ENCODE measurements around the gene ARHGAP22.
"Not testable (repeated sequence)": the region's sequence is repeated elsewhere in the genome, so short reads cannot be mapped to it uniquely, and the experiment has no call there.

The ARHGAP22 gene

GRCh38 chr10:48440771-48441170, 164.1 kb downstream of the ARHGAP22 start:
- Histone ChIP-seq H3K4me3 (ENCODE audit: low read depth in 1 of 5, low read length in 5 of 5) (no peak overlapping the region), H3K9me3 (ENCODE audit: control insufficient read depth in 5 of 5, low read length in 5 of 5) (no peaks in the 10 kb centered on the region), H3K27ac (ENCODE audit: low read depth, low read length) (peak overlapping the region; percentile 48), H3K9ac (ENCODE audit: low read length in 5 of 5) (no peak overlapping the region), H3K4me1 (ENCODE audit: control insufficient read depth in 5 of 5, insufficient read depth in 5 of 5, low read length in 5 of 5) (peaks cover 6 to 19% (median 13%) of the 10 kb centered on the region in 5 donors), H3K27me3 (ENCODE audit: control insufficient read depth in 5 of 5, insufficient read depth in 4 of 5, low read length in 5 of 5) (no peaks in the 10 kb centered on the region), H3K36me3 (ENCODE audit: control insufficient read depth in 5 of 5, insufficient read depth in 5 of 5, low read length in 5 of 5) (peaks cover 6 to 17% (median 10%) of the 10 kb centered on the region in 5 donors)

DNA sequence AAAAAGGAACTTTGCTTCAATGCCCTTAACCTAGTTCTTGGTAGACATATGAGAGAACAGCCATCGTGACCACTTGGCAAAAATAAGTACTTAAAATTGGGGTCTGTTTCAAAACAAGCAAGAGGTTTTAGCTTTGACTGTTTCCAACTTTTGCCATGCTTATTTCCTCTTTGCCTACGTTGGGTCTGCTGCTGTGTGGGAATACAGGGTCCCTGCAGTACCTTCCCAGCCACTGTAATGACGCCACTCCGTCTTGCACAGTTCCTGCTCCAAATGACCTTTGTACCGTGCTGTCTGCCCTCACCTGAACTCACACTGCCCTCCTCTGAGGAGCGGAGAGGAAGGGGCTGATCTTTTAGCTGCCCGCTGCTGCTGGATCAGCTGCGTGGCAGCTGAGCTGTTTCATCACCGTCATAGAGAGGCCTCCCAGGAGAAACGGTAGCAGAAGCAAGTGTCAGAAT, 165.3 kb downstream of the ARHGAP22 start:
- peak overlapping the region; percentile 48 for H3K27ac ChIP-seq (ENCODE audit: low read depth, low read length)
- peak overlapping the region in 1 of 5 donors; percentile 35 for H3K9ac ChIP-seq (ENCODE audit: low read length in 5 of 5)
- H3K9me3 ChIP-seq (ENCODE audit: control insufficient read depth in 5 of 5, low read length in 5 of 5) = no peaks in the 10 kb centered on the region
- H3K27me3 ChIP-seq (ENCODE audit: control insufficient read depth in 5 of 5, insufficient read depth in 4 of 5, low read length in 5 of 5) = no peaks in the 10 kb centered on the region
- H3K4me1 ChIP-seq (ENCODE audit: control insufficient read depth in 5 of 5, insufficient read depth in 5 of 5, low read length in 5 of 5) = peaks cover 6 to 19% (median 13%) of the 10 kb centered on the region in 5 donors
- H3K36me3 ChIP-seq (ENCODE audit: control insufficient read depth in 5 of 5, insufficient read depth in 5 of 5, low read length in 5 of 5) = peaks cover 9 to 18% (median 13%) of the 10 kb centered on the region in 5 donors
- peak overlapping the region; percentile 1 to 67 (median 45) for H3K4me3 ChIP-seq (ENCODE audit: low read depth in 1 of 5, low read length in 5 of 5)

DNA sequence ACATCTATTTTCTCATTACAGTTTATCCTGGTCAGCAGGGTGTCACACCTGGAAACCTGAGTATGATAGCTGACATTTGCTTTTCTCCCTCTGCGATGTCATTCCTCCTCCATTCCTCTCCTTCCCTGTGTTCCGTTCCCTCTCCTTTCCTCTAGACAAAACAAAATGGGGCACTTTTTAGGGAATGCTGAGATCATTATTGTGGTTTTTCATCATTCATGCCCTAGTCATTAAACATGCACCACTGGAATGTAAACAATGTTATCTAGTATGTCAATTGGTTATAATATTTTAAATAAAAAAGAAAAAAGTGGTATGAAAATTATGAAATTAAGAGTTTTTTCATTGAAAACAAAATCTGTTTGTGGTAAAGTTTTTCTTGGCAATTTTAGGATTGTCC, 165.8 kb downstream of the ARHGAP22 start:
- Histone ChIP-seq H3K9me3 (ENCODE audit: control insufficient read depth in 5 of 5, low read length in 5 of 5) (no peaks in the 10 kb centered on the region), H3K9ac (ENCODE audit: low read length in 5 of 5) (no peak overlapping the region), H3K36me3 (ENCODE audit: control insufficient read depth in 5 of 5, insufficient read depth in 5 of 5, low read length in 5 of 5) (peaks cover 9 to 20% (median 13%) of the 10 kb centered on the region in 5 donors), H3K4me3 (ENCODE audit: low read depth in 1 of 5, low read length in 5 of 5) (no peak overlapping the region), H3K27ac (ENCODE audit: low read depth, low read length) (peak overlapping the region; percentile 48), H3K4me1 (ENCODE audit: control insufficient read depth in 5 of 5, insufficient read depth in 5 of 5, low read length in 5 of 5) (peaks cover 3 to 19% (median 13%) of the 10 kb centered on the region in 5 donors), H3K27me3 (ENCODE audit: control insufficient read depth in 5 of 5, insufficient read depth in 4 of 5, low read length in 5 of 5) (no peaks in the 10 kb centered on the region)

GRCh38 chr10:48437546-48437945, 167.3 kb downstream of the ARHGAP22 start:
- H3K27me3 ChIP-seq (ENCODE audit: control insufficient read depth in 5 of 5, insufficient read depth in 4 of 5, low read length in 5 of 5) = no peaks in the 10 kb centered on the region
- no peak overlapping the region for H3K9ac ChIP-seq (ENCODE audit: low read length in 5 of 5)
- peaks cover 3 to 19% (median 13%) of the 10 kb centered on the region in 5 donors for H3K4me1 ChIP-seq (ENCODE audit: control insufficient read depth in 5 of 5, insufficient read depth in 5 of 5, low read length in 5 of 5)
- no peak overlapping the region for H3K27ac ChIP-seq (ENCODE audit: low read depth, low read length)
- no peak overlapping the region for H3K4me3 ChIP-seq (ENCODE audit: low read depth in 1 of 5, low read length in 5 of 5)
- H3K36me3 ChIP-seq (ENCODE audit: control insufficient read depth in 5 of 5, insufficient read depth in 5 of 5, low read length in 5 of 5) = peaks cover 9 to 21% (median 13%) of the 10 kb centered on the region in 5 donors
- H3K9me3 ChIP-seq (ENCODE audit: control insufficient read depth in 5 of 5, low read length in 5 of 5) = no peaks in the 10 kb centered on the region

- H3K4me3 ChIP-seq (ENCODE audit: low read depth in 1 of 5, low read length in 5 of 5) = no peak overlapping the region
- no peak overlapping the region for H3K27ac ChIP-seq (ENCODE audit: low read depth, low read length)
- H3K9ac ChIP-seq (ENCODE audit: low read length in 5 of 5) = no peak overlapping the region
- H3K36me3 ChIP-seq (ENCODE audit: control insufficient read depth in 5 of 5, insufficient read depth in 5 of 5, low read length in 5 of 5) = peaks cover 7 to 41% (median 11%) of the 10 kb centered on the region in 5 donors
- H3K4me1 ChIP-seq (ENCODE audit: control insufficient read depth in 5 of 5, insufficient read depth in 5 of 5, low read length in 5 of 5) = no peaks in the 10 kb centered on the region
- no peaks in the 10 kb centered on the region for H3K9me3 ChIP-seq (ENCODE audit: control insufficient read depth in 5 of 5, low read length in 5 of 5)
- no peaks in the 10 kb centered on the region for H3K27me3 ChIP-seq (ENCODE audit: control insufficient read depth in 5 of 5, insufficient read depth in 4 of 5, low read length in 5 of 5)
These were observed 173.0 kb downstream of the ARHGAP22 start for GRCh38 chr10:48431871-48432270.

DNA sequence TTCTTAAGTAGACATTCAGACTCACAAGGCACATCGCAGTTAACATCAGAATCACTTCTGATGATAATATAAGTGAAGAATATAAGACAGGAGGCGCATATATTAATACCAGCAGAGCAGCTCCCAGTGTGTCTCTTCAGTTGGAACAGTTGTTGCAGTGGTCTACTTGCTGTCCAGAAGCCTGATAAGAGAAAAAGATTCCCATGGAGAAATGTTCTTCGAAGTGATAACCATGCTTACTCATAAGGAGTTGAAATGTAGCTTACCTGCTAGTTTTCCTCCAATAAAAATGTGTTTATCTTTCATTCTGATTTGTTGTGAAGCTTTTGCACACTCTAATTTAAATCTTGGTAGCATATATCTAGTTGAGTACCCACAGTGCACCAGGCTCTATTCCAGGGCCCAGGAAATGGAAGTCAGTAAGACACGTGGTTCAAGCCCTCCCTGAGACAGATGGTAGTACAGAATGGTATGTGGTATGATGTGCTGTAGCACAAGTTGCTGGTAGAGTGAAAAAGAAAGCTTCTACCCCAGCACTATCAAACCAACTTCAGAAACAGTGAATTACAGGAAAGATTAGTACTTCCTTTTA, 174.4 kb downstream of the ARHGAP22 start:
- no peaks in the 10 kb centered on the region for H3K4me1 ChIP-seq (ENCODE audit: control insufficient read depth in 5 of 5, insufficient read depth in 5 of 5, low read length in 5 of 5)
- H3K9me3 ChIP-seq (ENCODE audit: control insufficient read depth in 5 of 5, low read length in 5 of 5) = no peaks in the 10 kb centered on the region
- no peak overlapping the region for H3K27ac ChIP-seq (ENCODE audit: low read depth, low read length)
- no peaks in the 10 kb centered on the region for H3K27me3 ChIP-seq (ENCODE audit: control insufficient read depth in 5 of 5, insufficient read depth in 4 of 5, low read length in 5 of 5)
- H3K4me3 ChIP-seq (ENCODE audit: low read depth in 1 of 5, low read length in 5 of 5) = no peak overlapping the region
- H3K9ac ChIP-seq (ENCODE audit: low read length in 5 of 5) = no peak overlapping the region
- H3K36me3 ChIP-seq (ENCODE audit: control insufficient read depth in 5 of 5, insufficient read depth in 5 of 5, low read length in 5 of 5) = peaks cover 2 to 42% (median 13%) of the 10 kb centered on the region in 5 donors

DNA sequence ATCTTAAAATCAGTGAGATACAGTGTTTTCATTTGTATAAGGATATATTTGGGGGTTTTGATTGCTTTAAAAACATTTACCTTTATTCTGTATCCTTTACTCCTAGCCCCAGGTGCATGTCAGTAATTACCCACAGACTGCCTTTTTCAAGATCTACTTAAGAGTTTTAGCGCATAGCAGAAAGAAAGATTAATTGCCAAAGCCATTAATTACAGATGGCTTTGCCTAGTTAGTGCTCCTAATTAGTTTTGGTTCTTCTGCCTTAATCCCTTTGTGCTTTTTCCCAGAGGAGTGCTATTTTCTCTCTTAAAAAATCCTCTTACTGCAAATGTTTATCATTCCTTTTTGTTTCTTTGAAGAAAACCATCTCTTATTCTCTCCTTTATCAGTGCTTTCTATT, 175.6 kb downstream of the ARHGAP22 start:
- H3K27me3 ChIP-seq (ENCODE audit: control insufficient read depth in 5 of 5, insufficient read depth in 4 of 5, low read length in 5 of 5) = no peaks in the 10 kb centered on the region
- no peak overlapping the region for H3K9ac ChIP-seq (ENCODE audit: low read length in 5 of 5)
- H3K36me3 ChIP-seq (ENCODE audit: control insufficient read depth in 5 of 5, insufficient read depth in 5 of 5, low read length in 5 of 5) = peaks cover 0 to 39% (median 6%) of the 10 kb centered on the region in 5 donors
- H3K27ac ChIP-seq (ENCODE audit: low read depth, low read length) = no peak overlapping the region
- no peak overlapping the region for H3K4me3 ChIP-seq (ENCODE audit: low read depth in 1 of 5, low read length in 5 of 5)
- H3K4me1 ChIP-seq (ENCODE audit: control insufficient read depth in 5 of 5, insufficient read depth in 5 of 5, low read length in 5 of 5) = no peaks in the 10 kb centered on the region
- H3K9me3 ChIP-seq (ENCODE audit: control insufficient read depth in 5 of 5, low read length in 5 of 5) = no peaks in the 10 kb centered on the region

- Histone ChIP-seq H3K4me3 (ENCODE audit: low read depth in 1 of 5, low read length in 5 of 5) (no peak overlapping the region), H3K9ac (ENCODE audit: low read length in 5 of 5) (no peak overlapping the region), H3K9me3 (ENCODE audit: control insufficient read depth in 5 of 5, low read length in 5 of 5) (no peaks in the 10 kb centered on the region), H3K27ac (ENCODE audit: low read depth, low read length) (no peak overlapping the region), H3K4me1 (ENCODE audit: control insufficient read depth in 5 of 5, insufficient read depth in 5 of 5, low read length in 5 of 5) (peaks cover 0 to 2% (median 0%) of the 10 kb centered on the region in 5 donors), H3K27me3 (ENCODE audit: control insufficient read depth in 5 of 5, insufficient read depth in 4 of 5, low read length in 5 of 5) (no peaks in the 10 kb centered on the region), H3K36me3 (ENCODE audit: control insufficient read depth in 5 of 5, insufficient read depth in 5 of 5, low read length in 5 of 5) (peaks cover 0 to 39% (median 6%) of the 10 kb centered on the region in 5 donors)
These were observed 176.0 kb downstream of the ARHGAP22 start for GRCh38 chr10:48428896-48429295.

DNA sequence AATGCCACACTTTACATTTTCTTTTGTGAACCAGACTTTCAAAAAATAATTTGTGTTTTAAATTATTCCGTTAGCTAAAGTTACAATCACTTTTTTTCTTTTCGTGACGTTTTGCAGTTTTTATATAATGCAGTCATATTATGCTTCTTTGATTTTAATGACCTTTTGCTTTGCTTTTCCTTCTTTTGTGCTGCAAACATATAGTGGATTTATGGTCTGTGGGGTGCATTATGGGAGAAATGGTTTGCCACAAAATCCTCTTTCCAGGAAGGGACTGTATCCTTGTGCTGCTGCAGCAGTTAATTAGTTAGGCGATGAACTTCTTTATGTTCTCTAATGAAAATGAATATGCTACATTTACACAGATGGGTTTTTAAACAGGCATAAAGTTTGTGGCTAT, 181.0 kb downstream of the ARHGAP22 start:
- H3K9ac ChIP-seq (ENCODE audit: low read length in 5 of 5) = no peak overlapping the region
- no peak overlapping the region for H3K4me3 ChIP-seq (ENCODE audit: low read depth in 1 of 5, low read length in 5 of 5)
- no peaks in the 10 kb centered on the region for H3K27me3 ChIP-seq (ENCODE audit: control insufficient read depth in 5 of 5, insufficient read depth in 4 of 5, low read length in 5 of 5)
- no peaks in the 10 kb centered on the region for H3K9me3 ChIP-seq (ENCODE audit: control insufficient read depth in 5 of 5, low read length in 5 of 5)
- peaks cover 0 to 26% (median 6%) of the 10 kb centered on the region in 5 donors for H3K36me3 ChIP-seq (ENCODE audit: control insufficient read depth in 5 of 5, insufficient read depth in 5 of 5, low read length in 5 of 5)
- H3K27ac ChIP-seq (ENCODE audit: low read depth, low read length) = no peak overlapping the region
- H3K4me1 ChIP-seq (ENCODE audit: control insufficient read depth in 5 of 5, insufficient read depth in 5 of 5, low read length in 5 of 5) = peaks cover 0 to 13% (median 0%) of the 10 kb centered on the region in 5 donors

DNA sequence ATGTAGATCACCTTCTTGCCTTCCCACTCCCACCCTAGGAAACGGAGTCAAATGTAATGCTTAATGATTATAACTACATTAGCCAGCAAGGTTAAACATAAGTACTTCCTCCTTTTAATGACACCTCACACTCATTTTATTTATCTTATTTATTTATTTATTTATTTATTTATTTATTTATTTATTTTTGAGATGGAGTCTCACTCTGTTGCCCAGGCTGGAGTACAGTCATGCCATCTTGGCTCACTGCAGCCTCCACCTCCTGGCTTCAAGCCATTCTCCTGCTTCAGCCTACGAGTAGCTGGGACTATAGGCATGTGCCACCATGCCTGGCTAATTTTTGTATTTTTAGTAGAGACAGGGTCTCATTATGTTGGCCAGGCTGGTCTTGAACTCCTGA, 183.0 kb downstream of the ARHGAP22 start:
- H3K9ac ChIP-seq (ENCODE audit: low read length in 5 of 5); H3K4me3 ChIP-seq (ENCODE audit: low read depth in 1 of 5, low read length in 5 of 5); H3K9me3 ChIP-seq (ENCODE audit: control insufficient read depth in 5 of 5, low read length in 5 of 5); H3K27me3 ChIP-seq (ENCODE audit: control insufficient read depth in 5 of 5, insufficient read depth in 4 of 5, low read length in 5 of 5); H3K27ac ChIP-seq (ENCODE audit: low read depth, low read length): not testable (repeated sequence)
- Histone ChIP-seq H3K36me3 (ENCODE audit: control insufficient read depth in 5 of 5, insufficient read depth in 5 of 5, low read length in 5 of 5) (peaks cover 0 to 13% (median 3%) of the 10 kb centered on the region in 5 donors), H3K4me1 (ENCODE audit: control insufficient read depth in 5 of 5, insufficient read depth in 5 of 5, low read length in 5 of 5) (peaks cover 0 to 27% (median 5%) of the 10 kb centered on the region in 5 donors)
